Central memory CD8-positive, alpha-beta T cell (primary cell): ENCODE data around the gene DRAP1.

Experiments
- ATAC-seq: fragments of 150-1000 bp; cut with Tn5 transposase; replicated peaks from 2 replicates; pipeline ENCODE4 v1.10.0; 2022; ENCODE audit warnings: mild to moderate bottlenecking, moderate FRiP score, moderate number of reproducible peaks; ENCODE audit not compliant: poor library complexity, severe bottlenecking; ENCODE audit errors: extremely low read depth
- DNase-seq, 2 donors: peaks; one replicate each; pipeline ENCODE4 v3.0.0; 2021; ENCODE audit warnings: low spot score in 2 of 2
- H3K27ac Mint-ChIP-seq: one replicate; pipeline ENCODE4 v1.8.0; 2022; ENCODE audit warnings: low read depth, mild to moderate bottlenecking, moderate library complexity, mixed read lengths
- H3K27me3 Mint-ChIP-seq: one replicate; pipeline ENCODE4 v1.8.0; 2022; ENCODE audit warnings: mixed read lengths
- H3K36me3 Mint-ChIP-seq: one replicate; pipeline ENCODE4 v1.8.0; 2022; ENCODE audit warnings: mild to moderate bottlenecking, moderate library complexity, mixed read lengths; ENCODE audit not compliant: insufficient read depth
- H3K4me1 Mint-ChIP-seq: one replicate; pipeline ENCODE4 v1.8.0; 2022; ENCODE audit warnings: mixed read lengths
- H3K4me3 Mint-ChIP-seq: one replicate; pipeline ENCODE4 v1.8.0; 2022; ENCODE audit warnings: mild to moderate bottlenecking, moderate library complexity, mixed read lengths
- H3K9me3 Mint-ChIP-seq: one replicate; pipeline ENCODE4 v1.8.0; 2022; ENCODE audit warnings: mixed read lengths

Gene DRAP1

GRCh38 chr11:65918211-65919140, 750 bp upstream of the DRAP1 start, which contains the start of gene C11orf68:
C11orf68 (minus strand) TSS chr11:65919062; CDS start chr11:65919031, 31 bp downstream.
- Mint-ChIP-seq H3K9me3 (no peaks in the 10 kb centered on the region), H3K27ac (peak within 1 kb of the TSS; percentile 80), H3K4me1 (peaks cover 33% of the 10 kb centered on the region), H3K36me3 (peaks cover 17% of the 10 kb centered on the region), H3K27me3 (no peaks in the 10 kb centered on the region), H3K4me3 (peak within 1 kb of the TSS; percentile 91)
- DNase-seq (peak in 1 of 2 donors; percentile 40), ATAC-seq (peak; percentile 67)

GRCh38 chr11:65919573-65920371, 546 bp downstream of the DRAP1 start:
- Mint-ChIP-seq H3K27ac (peak overlapping the region; percentile 80), H3K36me3 (peaks cover 17% of the 10 kb centered on the region), H3K9me3 (no peaks in the 10 kb centered on the region), H3K4me3 (peak overlapping the region; percentile 91), H3K27me3 (no peaks in the 10 kb centered on the region), H3K4me1 (peaks cover 27% of the 10 kb centered on the region)
- DNase-seq (peak; percentile 21 to 37), ATAC-seq (peak; percentile 20)

GRCh38 chr11:65920372-65920802, 1.2 kb downstream of the DRAP1 start:
- DNase-seq = no peak
- Mint-ChIP-seq H3K4me3 (peak overlapping the region; percentile 91), H3K9me3 (no peaks in the 10 kb centered on the region), H3K4me1 (peaks cover 21% of the 10 kb centered on the region), H3K27ac (peak overlapping the region; percentile 80), H3K36me3 (peaks cover 17% of the 10 kb centered on the region), H3K27me3 (no peaks in the 10 kb centered on the region)
- no peak for ATAC-seq

- Mint-ChIP-seq H3K9me3 (no peaks in the 10 kb centered on the region), H3K27me3 (no peaks in the 10 kb centered on the region), H3K4me3 (peak overlapping the region; percentile 91), H3K4me1 (peaks cover 20% of the 10 kb centered on the region), H3K27ac (no peak overlapping the region), H3K36me3 (peaks cover 17% of the 10 kb centered on the region)
- ATAC-seq (no peak), DNase-seq (no peak)
These were observed 1.9 kb downstream of the DRAP1 start for GRCh38 chr11:65921033-65921555.

GRCh38 chr11:65921876-65922275, 2.6 kb downstream of the DRAP1 start:
- no peak overlapping the region for H3K27ac Mint-ChIP-seq
- no peaks in the 10 kb centered on the region for H3K9me3 Mint-ChIP-seq
- H3K36me3 Mint-ChIP-seq = peaks cover 14% of the 10 kb centered on the region
- no peaks in the 10 kb centered on the region for H3K27me3 Mint-ChIP-seq
- H3K4me1 Mint-ChIP-seq = peaks cover 13% of the 10 kb centered on the region
- ATAC-seq (no peak), DNase-seq (no peak)
- H3K4me3 Mint-ChIP-seq = no peak overlapping the region

- no peak overlapping the region for H3K27ac Mint-ChIP-seq
- ATAC-seq (no peak), DNase-seq (no peak)
- H3K36me3 Mint-ChIP-seq = peaks cover 14% of the 10 kb centered on the region
- peaks cover 15% of the 10 kb centered on the region for H3K4me1 Mint-ChIP-seq
- no peaks in the 10 kb centered on the region for H3K9me3 Mint-ChIP-seq
- no peaks in the 10 kb centered on the region for H3K27me3 Mint-ChIP-seq
- no peak overlapping the region for H3K4me3 Mint-ChIP-seq
These were observed 3.3 kb downstream of the DRAP1 start for GRCh38 chr11:65922565-65922964.

GRCh38 chr11:65925397-65925796, 6.2 kb downstream of the DRAP1 start:
- ATAC-seq (no peak), DNase-seq (no peak)
- H3K27ac Mint-ChIP-seq = no peak overlapping the region
- peaks cover 7% of the 10 kb centered on the region for H3K36me3 Mint-ChIP-seq
- H3K4me1 Mint-ChIP-seq = peaks cover 26% of the 10 kb centered on the region
- no peaks in the 10 kb centered on the region for H3K9me3 Mint-ChIP-seq
- no peaks in the 10 kb centered on the region for H3K27me3 Mint-ChIP-seq
- H3K4me3 Mint-ChIP-seq = no peak overlapping the region

GRCh38 chr11:65927904-65928397, 8.7 kb downstream of the DRAP1 start:
- Mint-ChIP-seq H3K4me1 (peaks cover 26% of the 10 kb centered on the region), H3K27ac (peak overlapping the region; percentile 92), H3K27me3 (no peaks in the 10 kb centered on the region), H3K36me3 (peaks cover 5% of the 10 kb centered on the region), H3K9me3 (no peaks in the 10 kb centered on the region), H3K4me3 (peak overlapping the region; percentile 74)
- DNase-seq (peak; percentile 37 to 68), ATAC-seq (peak; percentile 99)

GRCh38 chr11:65928667-65929066, 9.4 kb downstream of the DRAP1 start:
- H3K4me1 Mint-ChIP-seq = peaks cover 26% of the 10 kb centered on the region
- H3K36me3 Mint-ChIP-seq = peaks cover 5% of the 10 kb centered on the region
- H3K27ac Mint-ChIP-seq = peak overlapping the region; percentile 92
- no peaks in the 10 kb centered on the region for H3K27me3 Mint-ChIP-seq
- H3K4me3 Mint-ChIP-seq = peak overlapping the region; percentile 74
- DNase-seq (no peak), ATAC-seq (no peak)
- H3K9me3 Mint-ChIP-seq = no peaks in the 10 kb centered on the region

GRCh38 chr11:65931773-65932557, 12.7 kb downstream of the DRAP1 start:
- Mint-ChIP-seq H3K4me1 (peaks cover 24% of the 10 kb centered on the region), H3K27ac (peak overlapping the region; percentile 16), H3K27me3 (peaks cover 2% of the 10 kb centered on the region), H3K9me3 (no peaks in the 10 kb centered on the region), H3K4me3 (no peak overlapping the region), H3K36me3 (peaks cover 5% of the 10 kb centered on the region)
- DNase-seq (no peak), ATAC-seq (no peak)

- no peak for DNase-seq
- H3K36me3 Mint-ChIP-seq = peaks cover 5% of the 10 kb centered on the region
- no peak overlapping the region for H3K27ac Mint-ChIP-seq
- no peaks in the 10 kb centered on the region for H3K9me3 Mint-ChIP-seq
- H3K27me3 Mint-ChIP-seq = peaks cover 8% of the 10 kb centered on the region
- no peak overlapping the region for H3K4me3 Mint-ChIP-seq
- peaks cover 18% of the 10 kb centered on the region for H3K4me1 Mint-ChIP-seq
- no peak for ATAC-seq
These were observed 13.3 kb downstream of the DRAP1 start for GRCh38 chr11:65932558-65932919.

- ATAC-seq (no peak), DNase-seq (no peak)
- peaks cover 14% of the 10 kb centered on the region for H3K27me3 Mint-ChIP-seq
- H3K36me3 Mint-ChIP-seq = peaks cover 3% of the 10 kb centered on the region
- peaks cover 4% of the 10 kb centered on the region for H3K4me1 Mint-ChIP-seq
- H3K27ac Mint-ChIP-seq = no peak overlapping the region
- no peaks in the 10 kb centered on the region for H3K9me3 Mint-ChIP-seq
- H3K4me3 Mint-ChIP-seq = no peak overlapping the region
These were observed 14.8 kb downstream of the DRAP1 start for GRCh38 chr11:65934014-65934413.
